HG02798 (cell line): ENCODE data around the gene ANKRD18B.
"Not testable (repeated sequence)": the region's sequence is repeated elsewhere in the genome, so short reads cannot be mapped to it uniquely, and the experiment has no call there.

Source experiments
- ATAC-seq: cut with Tn5 transposase; IDR thresholded peaks from one replicate; pipeline ENCODE4 v1.9.1; 2021; ENCODE audit warnings: mild to moderate bottlenecking; ENCODE audit not compliant: unreplicated experiment, poor library complexity

Gene ANKRD18B

DNA sequence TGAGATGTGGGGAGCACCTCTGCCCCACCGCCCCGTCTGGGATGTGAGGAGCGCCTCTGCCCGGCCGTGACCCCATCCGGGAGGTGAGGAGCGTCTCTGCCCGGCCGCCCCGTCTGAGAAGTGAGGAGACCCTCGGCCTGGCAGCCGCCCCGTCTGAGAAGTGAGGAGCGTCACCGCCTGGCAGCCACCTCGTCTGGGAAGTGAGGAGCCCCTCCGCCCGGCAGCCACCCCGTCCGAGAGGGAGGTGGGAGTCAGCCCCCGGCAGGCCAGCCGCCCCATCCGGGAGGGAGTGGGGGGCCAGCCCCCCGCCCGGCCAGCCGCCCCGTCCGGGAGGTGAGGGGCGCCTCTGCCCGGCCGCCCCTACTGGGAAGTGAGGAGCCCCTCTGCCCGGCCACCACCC is 76.9 kb downstream of the ANKRD18B start:
- ATAC-seq, result not testable (repeated sequence)

DNA sequence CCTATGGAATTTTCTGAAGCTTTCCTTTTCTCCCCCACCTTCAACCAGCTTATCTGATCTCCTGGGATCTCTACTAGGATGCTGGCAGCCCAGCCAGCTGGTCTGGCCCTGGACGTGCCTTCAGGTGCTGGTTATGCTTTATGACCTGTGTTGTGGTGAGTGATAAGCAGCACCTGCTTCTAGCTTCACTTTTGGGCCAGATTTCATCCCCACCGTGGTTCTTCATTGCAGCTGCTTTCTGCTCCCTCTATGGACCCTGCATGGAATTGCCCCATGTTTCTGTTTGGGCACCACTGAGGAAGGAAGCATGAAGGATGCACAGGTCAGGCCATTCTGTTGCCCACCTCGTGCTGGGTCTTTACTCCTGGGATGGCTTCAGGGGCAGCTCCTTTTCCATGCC is 80.2 kb downstream of the ANKRD18B start:
- not testable (repeated sequence) for ATAC-seq

DNA sequence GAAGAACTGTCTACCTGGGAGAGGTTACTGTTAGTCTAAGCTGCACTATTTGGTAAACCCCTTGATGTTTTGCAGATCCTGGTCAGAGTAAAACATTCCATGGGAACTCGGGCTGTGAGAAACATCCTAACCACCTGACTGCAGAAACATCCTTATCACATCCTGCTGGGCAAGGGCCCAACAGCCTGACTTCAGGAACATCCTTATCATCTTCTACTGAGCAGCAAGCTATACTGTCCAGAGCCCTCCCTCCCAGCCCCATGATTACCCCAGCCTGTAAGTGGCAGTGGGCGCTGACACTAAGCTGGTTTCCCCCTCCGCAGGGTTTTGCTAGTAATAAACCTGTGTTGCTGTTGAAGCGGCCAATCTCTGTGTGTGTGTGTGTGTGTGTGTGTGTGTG is 80.9 kb downstream of the ANKRD18B start:
- ATAC-seq, result not testable (repeated sequence)

DNA sequence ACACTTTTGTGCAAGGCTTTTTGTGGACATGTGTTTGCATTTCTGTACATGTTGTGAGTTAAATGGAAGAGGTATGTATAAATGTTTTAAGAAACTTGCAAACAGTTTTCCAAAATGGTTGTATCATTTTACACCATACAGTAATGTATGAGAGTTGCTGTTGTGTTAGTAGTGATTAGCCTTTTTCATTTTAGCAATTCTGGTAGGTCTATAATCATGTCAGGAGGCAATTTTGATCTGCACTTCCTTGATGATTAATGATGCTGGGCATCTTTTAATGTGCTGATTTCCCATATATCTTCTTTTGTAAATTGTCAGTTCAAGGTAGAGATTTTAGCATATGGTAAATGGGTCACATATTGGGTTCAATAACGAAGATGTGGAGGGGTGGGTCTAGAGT is 87.3 kb downstream of the ANKRD18B start:
- ATAC-seq, result no peak

DNA sequence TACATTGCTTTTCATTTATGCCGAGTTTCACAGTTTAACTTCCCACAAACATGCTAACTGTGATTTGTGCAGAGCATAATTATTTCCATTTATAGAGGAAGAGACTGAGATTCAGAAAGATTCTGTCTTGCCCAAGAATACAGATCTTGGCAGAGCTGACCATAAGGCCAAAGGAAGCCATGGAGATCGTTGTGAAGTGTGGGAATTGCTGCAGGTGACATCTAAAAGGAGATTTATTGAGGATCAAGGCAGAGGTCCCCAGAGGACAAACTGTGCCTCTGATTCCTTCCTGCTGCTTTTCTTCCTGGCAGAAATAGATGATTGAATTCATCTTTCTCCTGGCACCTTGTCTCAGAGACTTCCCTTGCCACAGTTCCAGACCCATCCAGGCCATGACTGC is 88.4 kb downstream of the ANKRD18B start:
- ATAC-seq, result not testable (repeated sequence)

DNA sequence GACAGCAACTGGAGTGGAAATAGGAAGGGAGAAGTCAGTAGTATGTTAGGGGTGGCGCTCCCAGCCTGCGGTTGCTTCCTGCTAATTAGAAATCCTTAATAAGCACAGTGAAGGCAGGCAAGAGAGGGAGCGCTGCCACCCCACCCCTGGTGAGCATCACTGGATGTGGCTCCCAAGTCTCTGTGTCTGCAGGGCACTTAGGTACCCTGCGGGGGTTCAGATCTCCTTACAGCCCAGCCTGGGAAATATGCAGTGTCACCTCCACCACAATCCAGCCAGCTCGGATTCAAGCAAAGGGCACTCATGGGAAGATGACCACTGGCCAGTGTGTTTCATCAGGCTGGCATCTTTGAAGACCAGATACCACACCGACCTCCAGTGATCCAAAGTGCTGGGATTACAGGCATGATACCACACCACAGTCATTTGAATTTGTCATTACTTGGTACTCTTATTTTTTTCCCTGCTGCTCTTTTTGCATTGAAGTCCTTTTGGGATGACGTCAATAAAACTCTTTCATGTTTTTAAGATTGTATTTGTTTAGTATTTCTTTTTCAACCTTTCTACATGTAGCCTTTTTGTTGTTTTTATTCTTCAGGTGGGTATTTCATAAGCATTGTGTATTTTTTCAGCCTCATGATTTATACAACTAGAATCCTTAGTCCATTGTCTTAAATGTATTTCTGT is 90.1 kb downstream of the ANKRD18B start:
- ATAC-seq, result no peak

DNA sequence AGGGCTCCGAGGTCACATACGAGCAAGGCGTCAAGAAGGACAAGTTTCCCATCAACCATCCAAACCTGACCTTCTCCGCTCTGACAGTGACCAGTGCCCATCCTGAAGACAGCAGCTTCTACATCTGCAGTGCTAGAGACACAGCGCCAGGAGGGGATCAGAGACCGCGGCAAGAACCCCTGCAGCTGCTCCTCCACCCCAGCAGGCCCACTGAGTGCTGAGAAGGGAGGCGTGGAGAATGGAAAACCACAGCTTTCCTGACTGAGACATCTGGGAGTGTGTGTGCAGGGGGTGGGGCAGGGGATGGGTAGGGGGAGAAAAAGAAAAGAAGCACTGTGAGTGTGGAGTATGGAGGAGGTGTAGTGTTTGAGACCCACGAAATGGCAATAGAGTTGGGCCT is 94.3 kb downstream of the ANKRD18B start:
- ATAC-seq, result not testable (repeated sequence)

DNA sequence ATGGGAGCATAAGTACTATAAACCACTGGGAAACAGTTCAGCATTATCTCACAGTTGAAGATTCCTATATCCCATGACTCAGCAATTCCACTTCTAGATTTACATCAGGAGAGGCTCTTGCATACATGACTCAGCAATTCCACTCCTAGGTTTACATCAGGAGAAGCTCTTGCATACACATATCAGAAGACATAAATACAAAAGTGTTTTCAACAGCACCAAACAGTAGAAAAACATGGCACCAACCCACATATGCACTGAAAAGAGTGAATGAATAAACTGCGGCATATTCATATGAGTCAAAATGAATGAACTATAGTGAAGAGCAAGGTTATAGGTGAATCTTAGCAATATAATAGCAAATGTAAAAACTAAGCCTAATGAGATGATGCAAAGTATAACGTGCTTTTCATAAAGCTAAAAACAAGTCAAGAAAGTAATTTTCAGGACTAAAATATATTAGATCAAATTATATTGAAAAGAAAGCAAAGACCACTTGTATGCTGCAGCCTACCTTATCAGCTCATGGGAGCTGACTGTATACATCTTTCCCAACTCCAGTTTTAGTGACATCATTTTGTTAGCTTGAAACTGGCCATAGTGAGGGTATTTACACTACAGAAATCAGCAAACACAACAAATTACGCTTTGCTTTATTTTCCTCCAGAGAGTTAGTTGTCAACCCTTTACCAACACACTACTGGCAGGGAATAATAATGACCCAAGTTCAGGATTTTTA is 95.8 kb downstream of the ANKRD18B start:
- ATAC-seq, result no peak

DNA sequence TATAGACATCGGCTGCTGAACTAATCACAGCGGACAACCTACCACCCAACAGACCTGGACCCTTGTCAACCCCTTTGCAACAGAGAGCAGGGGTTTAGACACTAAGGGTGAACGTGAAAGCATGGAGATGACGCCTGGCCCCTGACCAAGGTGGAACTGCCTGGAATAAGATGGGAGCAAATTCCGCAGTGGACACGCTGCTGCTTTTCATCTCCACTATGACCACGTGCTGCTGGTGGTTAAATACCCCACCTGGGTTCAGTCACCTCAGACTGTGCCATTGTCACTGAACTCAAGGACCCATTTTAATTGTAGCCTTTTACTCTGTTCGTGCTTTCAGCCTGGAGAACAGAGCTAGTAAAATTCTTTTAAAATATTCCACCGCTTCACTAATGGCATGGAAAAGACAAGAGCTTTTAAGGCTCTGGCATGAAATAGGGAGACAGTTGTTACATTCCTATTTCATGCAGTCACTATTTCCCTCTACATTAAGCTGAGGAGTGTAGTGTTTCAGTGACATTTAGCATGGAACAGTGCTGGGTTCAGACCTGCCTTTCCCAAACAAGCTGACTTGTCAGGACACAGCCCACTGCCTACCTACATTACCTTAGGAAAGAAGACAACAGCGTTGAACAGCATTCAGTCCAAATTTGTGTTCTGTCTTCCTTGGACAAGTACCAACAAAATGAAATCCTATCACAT is 96.8 kb downstream of the ANKRD18B start:
- no peak for ATAC-seq
